NCI-H69 (cell line): Measurements from ENCODE around the gene LINGO3.
"Not testable (repeated sequence)": the region's sequence is repeated elsewhere in the genome, so short reads cannot be mapped to it uniquely, and the experiment has no call there.

Source experiments
- DNase-seq: peaks from one replicate; lab custom pipeline; 2025; lab: John Stamatoyannopoulos, UW

Gene LINGO3

DNA sequence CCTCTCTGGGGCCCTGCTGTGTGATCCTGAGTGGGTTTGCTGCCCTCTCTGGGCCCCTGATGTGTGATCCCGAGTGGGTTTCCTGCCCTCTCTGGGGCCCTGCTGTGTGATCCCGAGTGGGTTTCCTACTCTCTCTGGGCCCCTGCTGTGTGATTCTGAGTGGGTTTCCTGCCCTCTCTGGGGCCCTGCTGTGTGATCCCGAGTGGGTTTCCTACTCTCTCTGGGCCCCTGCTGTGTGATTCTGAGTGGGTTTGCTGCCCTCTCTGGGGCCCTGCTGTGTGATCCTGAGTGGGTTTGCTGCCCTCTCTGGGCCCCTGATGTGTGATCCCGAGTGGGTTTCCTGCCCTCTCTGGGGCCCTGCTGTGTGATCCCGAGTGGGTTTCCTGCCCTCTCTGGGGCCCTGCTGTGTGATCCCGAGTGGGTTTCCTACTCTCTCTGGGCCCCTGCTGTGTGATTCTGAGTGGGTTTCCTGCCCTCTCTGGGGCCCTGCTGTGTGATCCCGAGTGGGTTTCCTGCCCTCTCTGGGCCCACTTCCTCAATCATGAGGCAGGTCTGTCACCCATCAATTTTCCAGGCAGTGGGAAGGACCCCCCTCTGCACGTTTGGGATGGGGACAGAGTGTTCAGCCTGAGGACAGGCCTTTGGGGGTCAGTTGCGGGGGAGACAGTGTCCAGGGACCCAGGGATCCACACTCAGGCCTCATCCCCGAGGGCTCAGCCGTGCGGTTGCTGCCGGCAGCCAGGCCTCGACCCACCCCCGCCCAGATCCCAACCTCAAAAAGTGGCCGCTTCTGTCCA lies 26.5 kb downstream of the LINGO3 start:
- not testable (repeated sequence) for DNase-seq

DNA sequence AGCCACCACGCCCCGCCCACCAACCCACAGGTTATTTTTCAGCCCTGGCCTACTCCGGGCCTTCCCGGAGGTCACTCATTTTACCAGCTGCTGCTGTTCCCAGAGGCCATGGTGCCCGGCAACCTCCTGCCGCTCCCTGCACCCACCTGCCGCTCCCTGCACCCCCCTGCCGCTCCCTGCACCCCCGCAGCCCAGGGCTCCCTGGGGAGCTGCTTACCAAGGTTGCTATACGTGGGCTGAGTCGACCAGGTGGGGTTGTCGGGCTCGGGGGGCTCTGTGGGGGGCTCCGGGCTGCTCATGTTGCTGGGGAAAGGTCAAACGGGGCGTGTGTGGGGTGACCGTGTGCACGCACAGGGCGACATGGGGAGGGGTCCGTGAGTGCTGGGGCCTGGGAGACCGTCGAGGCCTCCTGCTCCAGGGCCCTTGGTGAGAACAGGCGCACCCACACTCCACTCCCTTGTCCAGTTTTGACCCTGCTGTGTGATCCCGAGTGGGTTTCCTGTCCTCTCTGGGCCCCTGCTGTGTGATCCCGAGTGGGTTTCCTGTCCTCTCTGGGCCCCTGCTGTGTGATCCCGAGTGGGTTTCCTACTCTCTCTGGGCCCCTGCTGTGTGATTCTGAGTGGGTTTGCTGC lies 27.2 kb downstream of the LINGO3 start:
- no peak for DNase-seq

GRCh38 chr19:2278459-2279158 lies 29.3 kb downstream of the LINGO3 start:
- no peak for DNase-seq

GRCh38 chr19:2277138-2277537 lies 30.8 kb downstream of the LINGO3 start:
- DNase-seq = no peak

DNA sequence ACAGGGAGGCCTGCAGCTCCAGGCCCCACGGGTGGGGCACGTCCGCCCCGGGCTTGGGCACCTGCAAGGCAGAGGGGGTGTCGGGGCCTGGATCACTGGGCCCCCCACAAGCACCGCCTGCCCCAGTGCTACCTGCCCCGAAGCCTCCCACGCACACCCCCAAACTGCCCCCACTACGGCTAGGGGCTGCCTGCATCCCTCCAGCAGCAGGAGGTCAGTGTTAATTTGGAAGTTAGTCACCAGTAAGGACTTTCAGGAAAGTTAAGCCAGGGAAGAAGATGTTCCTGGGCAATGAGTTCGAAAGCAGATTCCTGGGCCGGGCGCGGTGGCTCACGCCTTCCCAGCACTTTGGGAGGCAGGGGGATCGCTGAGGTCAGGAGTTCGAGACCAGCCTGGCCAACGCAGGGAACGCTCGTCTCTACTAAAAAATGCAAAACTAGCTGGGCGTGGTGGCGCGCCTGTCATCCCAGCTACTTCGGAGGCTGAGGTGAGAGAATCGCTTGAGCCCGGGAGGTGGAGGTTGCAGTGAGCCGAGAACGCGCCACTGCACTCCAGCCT lies 31.4 kb downstream of the LINGO3 start:
- DNase-seq = no peak

DNA sequence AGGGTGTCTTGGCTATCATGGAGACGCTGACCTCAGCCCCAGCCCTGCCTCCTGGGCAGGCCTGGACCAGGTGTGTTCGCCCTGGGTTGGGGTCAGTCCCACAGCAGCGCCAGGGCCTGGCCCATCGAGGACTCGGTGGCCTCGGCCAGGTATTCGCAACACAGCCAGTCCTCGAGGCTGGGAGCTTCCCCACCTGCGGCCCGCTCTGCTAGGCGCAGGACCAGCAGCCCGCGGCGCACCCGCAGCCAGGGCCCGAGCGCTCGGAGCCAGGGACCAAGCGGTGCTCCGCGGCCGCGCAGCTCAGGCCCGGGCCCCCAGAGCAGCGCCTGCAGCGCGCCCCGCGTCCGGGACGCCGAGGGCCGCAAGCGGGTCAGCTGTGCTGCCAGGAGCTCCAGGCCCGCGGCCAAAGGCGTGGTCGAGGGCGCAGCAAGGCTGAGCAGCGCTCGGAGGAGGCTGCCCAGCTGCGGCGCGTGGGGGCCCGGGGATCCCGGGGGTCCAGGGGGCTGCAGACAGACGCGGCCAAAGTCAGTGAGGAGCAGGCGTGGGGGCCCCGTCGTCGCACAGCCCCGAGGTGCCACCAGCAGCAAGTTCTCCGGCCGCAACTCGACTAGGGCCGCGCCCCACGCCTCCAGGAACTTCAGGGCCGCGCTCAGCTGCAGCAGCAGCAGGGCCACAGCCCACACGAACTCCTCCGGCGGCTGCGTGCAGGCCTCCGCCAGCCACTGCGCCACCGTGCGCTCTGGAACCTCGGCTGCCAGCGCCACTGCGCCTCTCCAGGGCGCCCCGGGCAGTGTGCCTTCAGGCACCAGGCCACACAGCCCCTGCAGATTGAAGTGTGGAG lies 32.1 kb downstream of the LINGO3 start:
- no peak for DNase-seq

DNA sequence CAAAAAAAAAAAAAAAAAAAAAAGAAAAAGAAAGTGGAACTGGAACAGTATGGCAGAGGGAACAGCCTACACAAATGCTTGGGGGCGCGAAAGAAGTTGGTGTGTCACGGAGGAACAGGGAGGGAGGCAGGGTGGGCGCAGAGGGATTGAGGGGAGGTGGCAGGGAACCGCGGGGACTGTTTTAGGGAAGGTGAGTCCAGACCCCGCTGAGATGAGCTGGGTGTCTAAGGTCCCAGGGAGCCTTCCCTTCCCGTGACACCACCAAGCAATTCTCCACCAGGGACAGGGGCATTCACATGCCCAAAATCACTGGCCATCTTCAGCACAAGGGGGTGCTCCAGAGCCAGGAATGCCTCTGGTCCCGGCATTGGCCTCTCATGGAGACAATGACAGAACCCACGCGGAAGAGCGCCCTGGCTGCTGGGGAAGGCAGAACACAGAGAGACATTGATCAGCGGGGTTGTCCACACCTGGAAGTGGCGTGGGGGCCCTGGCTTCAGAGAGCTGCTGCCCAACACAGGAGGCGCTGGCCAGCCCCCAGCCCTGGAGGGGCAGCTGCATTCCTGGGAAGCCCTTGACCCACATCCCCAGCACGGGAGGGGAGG lies 32.9 kb downstream of the LINGO3 start:
- peak; percentile 72 for DNase-seq

GRCh38 chr19:2274185-2274711 lies 33.7 kb downstream of the LINGO3 start:
- DNase-seq = no peak

DNA sequence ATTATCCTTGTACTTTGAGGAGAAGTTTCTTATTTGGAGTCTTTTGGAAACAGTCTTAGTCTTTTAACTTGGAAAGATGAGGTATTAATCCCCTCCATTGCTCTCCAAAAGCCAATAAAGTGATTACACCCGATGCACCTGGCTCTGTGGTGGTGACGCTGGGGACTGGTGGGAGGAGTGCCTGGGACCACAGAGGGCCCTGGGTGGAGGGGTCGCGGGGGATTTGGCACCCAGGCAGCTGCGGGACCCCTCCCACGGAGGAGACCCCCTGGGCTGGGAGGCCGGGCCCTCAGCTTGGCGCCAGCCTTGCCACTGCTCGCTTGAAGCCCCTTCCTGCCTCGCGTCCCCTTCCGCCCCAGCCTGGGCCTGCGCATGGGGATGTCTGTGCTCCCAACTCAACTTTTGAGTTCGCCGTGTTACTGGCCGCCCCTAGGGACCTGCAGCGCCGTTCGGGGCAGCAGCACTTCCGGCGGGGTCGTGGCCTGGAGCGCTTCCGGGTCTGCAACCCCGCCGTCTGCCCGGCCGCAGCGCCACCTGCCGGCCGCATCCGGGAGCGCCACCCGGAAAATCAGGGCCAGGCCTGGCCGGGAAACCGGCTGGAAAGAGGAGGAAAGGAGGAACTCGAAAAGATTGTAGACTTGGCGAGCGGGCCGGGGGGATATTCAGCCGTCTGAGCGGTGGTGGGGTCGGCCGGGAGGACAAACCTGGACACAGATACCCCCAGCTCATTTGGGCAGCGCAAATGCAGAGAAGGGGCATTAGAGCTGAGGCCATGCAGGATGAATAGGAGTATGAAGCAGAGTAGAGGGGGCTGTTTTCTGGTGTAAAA lies 34.4 kb downstream of the LINGO3 start:
- peak; percentile 70 for DNase-seq

DNA sequence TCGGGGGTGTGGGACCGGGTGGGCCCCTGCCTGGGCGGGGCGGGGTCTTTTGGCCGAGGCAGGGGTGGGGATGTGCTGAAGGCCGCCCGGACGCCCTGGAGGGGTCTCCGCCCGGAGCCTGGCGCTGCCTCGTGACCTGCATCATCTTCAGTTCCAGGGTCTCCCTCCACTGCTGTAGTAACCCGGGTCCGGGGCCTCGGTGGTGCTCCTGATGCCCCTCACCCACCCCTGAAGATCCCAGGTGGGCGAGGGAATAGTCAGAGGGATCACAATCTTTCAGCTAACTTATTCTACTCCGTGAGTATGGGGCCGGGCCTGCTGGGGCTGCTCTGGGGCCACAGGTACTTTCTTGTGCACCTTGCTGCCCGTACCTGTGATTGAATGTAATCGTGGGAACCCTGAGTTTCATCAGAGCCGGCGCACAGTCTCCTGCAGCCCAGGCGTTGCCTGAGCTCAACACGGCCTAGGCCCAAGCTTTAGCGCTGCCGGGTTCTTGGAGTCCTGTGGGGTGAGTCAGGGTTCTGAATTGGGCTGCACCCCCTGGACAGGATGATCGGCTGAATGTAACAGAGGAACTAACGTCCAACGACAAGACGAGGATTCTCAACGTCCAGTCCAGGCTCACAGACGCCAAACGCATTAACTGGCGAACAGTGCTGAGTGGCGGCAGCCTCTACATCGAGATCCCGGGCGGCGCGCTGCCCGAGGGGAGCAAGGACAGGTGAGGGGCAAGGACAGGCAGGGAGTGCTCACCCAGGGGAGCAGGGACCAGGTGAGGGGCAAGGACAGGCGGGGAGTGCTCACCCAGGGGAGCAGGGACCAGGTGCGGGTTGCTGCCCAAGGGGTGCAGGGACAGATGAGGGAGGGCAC lies 36.5 kb downstream of the LINGO3 start:
- DNase-seq = no peak

DNA sequence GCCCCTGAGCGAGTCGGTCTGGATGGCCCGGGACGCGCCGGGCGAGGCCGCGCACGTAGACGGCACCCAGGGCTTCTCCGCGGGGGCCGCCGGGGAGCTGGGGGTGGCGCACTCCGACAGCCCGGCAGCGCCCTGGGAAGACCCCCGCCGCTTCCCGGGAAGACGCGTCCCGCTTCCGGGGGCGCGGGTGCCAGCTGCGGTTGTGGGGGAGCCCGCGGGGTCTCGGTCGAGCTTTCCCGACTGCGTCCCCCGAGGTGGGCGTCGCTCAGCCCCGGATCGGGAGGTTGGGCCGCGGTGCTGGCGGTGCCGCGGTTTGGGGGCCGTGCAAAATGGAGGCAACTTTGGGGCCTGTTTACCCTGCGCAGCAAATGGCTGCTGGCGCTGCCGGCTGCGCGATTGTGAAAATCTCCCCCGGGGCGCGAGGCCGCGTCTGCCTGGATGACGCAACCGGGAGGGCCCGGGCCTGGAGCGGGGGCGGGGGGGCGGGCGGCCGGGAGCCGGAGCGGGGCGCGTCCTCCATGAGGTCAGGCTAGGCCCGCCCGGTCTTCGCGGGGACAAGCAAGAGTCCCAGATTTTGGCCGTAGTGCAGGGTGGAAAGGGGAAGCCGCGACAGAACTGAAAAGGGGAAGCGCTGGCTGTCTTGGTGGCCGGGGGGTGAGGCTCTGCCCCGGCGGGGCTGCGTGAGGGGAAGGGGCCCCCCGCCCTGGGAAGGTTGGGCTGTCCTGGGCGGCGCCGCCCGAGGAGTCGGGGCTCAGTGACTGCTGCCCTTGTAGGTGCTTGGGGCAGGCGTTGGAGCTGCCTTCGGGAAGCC lies 37.3 kb downstream of the LINGO3 start:
- peak; percentile 86 for DNase-seq

GRCh38 chr19:2270157-2270422 lies 37.9 kb downstream of the LINGO3 start:
- peak; percentile 52 for DNase-seq

GRCh38 chr19:2269244-2270156 lies 38.5 kb downstream of the LINGO3 start:
- DNase-seq = peak; percentile 98

- DNase-seq = no peak
Measured at GRCh38 chr19:2268861-2269243, 39.1 kb downstream of the LINGO3 start.

GRCh38 chr19:2268480-2268830 lies 39.5 kb downstream of the LINGO3 start:
- no peak for DNase-seq

DNA sequence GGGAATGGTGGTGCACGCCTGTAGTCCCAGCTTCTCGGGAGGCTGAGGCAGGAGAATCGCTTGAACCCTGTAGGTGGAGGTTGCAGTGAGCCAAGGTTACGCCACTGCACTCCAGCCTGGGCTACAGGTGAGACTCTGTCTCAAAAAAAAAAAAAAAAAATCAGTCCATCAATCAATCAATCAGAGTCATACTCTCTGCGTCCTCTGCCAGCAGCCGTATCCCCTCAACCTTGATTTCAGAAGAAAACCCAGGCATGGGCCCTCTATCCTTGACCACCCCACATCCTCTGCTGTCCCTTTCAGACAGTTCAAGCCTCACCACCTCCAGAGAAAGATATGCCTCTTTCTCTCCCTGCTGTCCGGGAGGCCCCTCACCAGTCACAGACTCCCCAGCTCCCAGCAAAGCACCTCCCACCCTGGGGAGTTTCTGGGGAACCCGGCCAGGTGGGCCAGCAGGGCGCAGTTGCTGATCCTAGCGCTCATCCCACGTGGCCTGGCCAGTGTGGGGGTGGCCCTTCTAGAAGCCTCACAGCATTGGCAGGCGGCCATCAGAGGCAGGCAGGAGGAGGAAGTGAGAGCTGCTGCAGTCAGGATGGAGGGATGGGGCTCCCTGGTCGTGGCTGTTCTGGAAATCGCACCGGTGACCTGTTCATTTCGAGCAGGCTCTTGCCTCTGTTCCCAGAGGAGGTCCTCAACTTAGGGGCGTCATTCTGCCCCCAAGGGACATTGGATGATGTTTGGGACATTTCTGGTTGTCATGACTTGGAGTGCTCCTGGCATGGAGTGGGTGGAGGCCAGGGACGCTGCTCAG lies 41.6 kb downstream of the LINGO3 start:
- DNase-seq = peak; percentile 61
